Mucosa of rectum (tissue), 2 donors: ENCODE measurements around the gene ASCL2.

ENCODE experiments used
- H3K27ac ChIP-seq, 2 donors: one replicate each; pipeline ENCODE4 v1.7.0; 2013; ENCODE audit warnings: inconsistent platforms in 2 of 2, low read depth in 2 of 2, low read length in 2 of 2
- H3K27me3 ChIP-seq, 2 donors: one replicate each; pipeline ENCODE4 v1.7.0; 2013; ENCODE audit warnings: low read length in 2 of 2; ENCODE audit not compliant: control insufficient read depth in 2 of 2, insufficient read depth in 2 of 2
- H3K36me3 ChIP-seq, 2 donors: one replicate each; pipeline ENCODE4 v1.7.0; 2013; ENCODE audit warnings: low read length in 2 of 2; ENCODE audit not compliant: control insufficient read depth in 2 of 2, insufficient read depth in 2 of 2
- H3K4me1 ChIP-seq, 2 donors: one replicate each; pipeline ENCODE4 v1.7.0; 2013; ENCODE audit warnings: low read length in 2 of 2, mild to moderate bottlenecking in 1 of 2; ENCODE audit not compliant: control insufficient read depth in 2 of 2, insufficient read depth in 2 of 2
- H3K4me3 ChIP-seq, 2 donors: one replicate each; pipeline ENCODE4 v1.7.0; 2013; ENCODE audit warnings: low read length in 2 of 2
- H3K9ac ChIP-seq, 2 donors: one replicate each; pipeline ENCODE4 v1.7.0; 2013; ENCODE audit warnings: low read length in 2 of 2, low read depth in 1 of 2, mild to moderate bottlenecking in 1 of 2
- H3K9me3 ChIP-seq, 2 donors: one replicate each; pipeline ENCODE4 v1.7.0; 2013; ENCODE audit warnings: low read length in 2 of 2; ENCODE audit not compliant: control insufficient read depth in 2 of 2
- donor health status: healthy.
- donor health status: Normal muscosa, but diverticular disease.

Gene ASCL2

GRCh38 chr11:2308713-2309112 is 38.3 kb upstream of the ASCL2 start:
- Histone ChIP-seq H3K36me3 (no peaks in the 10 kb centered on the region), H3K4me3 (no peak overlapping the region), H3K9me3 (no peaks in the 10 kb centered on the region), H3K27ac (no peak overlapping the region), H3K9ac (no peak overlapping the region), H3K4me1 (peaks cover 12 to 16% of the 10 kb centered on the region in 2 donors), H3K27me3 (peaks cover 0 to 2% of the 10 kb centered on the region in 2 donors)

- no peaks in the 10 kb centered on the region for H3K27me3 ChIP-seq
- H3K27ac ChIP-seq: peak overlapping the region; percentile 21 to 57
- H3K36me3 ChIP-seq: no peaks in the 10 kb centered on the region
- H3K9ac ChIP-seq: no peak overlapping the region
- H3K9me3 ChIP-seq: no peaks in the 10 kb centered on the region
- peaks cover 16 to 17% of the 10 kb centered on the region in 2 donors for H3K4me1 ChIP-seq
- H3K4me3 ChIP-seq: no peak overlapping the region
Measured at GRCh38 chr11:2307501-2308331, 37.3 kb upstream of the ASCL2 start.

DNA sequence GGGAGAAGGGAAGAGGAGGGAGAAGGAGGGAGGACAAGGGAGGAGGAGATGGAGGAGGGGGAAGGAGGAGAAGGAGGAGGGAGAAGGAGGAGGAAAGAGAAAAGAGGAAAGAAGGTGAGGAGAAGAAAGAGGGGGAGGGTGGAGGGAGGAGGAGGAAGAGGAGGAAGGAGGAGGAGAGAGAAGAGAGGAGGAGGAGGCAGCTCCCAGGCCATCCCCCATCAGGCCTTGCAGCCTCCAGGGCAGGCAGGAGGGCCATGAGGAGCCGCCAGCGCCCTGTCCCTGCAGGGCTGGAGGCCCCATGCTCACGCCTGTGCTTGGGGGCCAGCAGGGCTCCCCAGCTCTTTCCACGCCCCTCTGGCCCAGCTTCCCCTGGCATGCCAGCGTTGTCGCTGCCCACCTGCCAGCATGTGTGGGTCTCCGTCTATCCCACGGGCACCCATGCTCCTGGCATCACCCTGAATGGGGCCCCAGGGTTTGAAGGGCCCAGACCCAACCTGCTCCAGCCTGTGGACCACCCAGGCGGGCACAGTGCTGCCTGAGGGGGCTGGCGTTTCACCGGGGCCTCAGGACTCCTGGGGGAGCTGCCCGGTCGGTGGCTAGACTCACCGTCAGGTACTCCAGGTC is 36.6 kb upstream of the ASCL2 start:
- H3K9ac ChIP-seq: no peak overlapping the region

GRCh38 chr11:2306452-2306823 is 36.0 kb upstream of the ASCL2 start:
- H3K36me3 ChIP-seq: no peaks in the 10 kb centered on the region
- H3K27ac ChIP-seq: peak overlapping the region; percentile 57 to 74
- H3K4me3 ChIP-seq: peak overlapping the region in 1 of 2 donors; percentile 22
- no peak overlapping the region for H3K9ac ChIP-seq
- H3K27me3 ChIP-seq: no peaks in the 10 kb centered on the region
- H3K9me3 ChIP-seq: no peaks in the 10 kb centered on the region
- peaks cover 14 to 20% of the 10 kb centered on the region in 2 donors for H3K4me1 ChIP-seq

More for the DNA sequence above, 36.6 kb upstream of the ASCL2 start:
- no peak overlapping the region for H3K4me3 ChIP-seq
- peaks cover 14 to 20% of the 10 kb centered on the region in 2 donors for H3K4me1 ChIP-seq
- H3K36me3 ChIP-seq: no peaks in the 10 kb centered on the region
- no peaks in the 10 kb centered on the region for H3K9me3 ChIP-seq
- no peaks in the 10 kb centered on the region for H3K27me3 ChIP-seq
- H3K27ac ChIP-seq: peak overlapping the region; percentile 21 to 57

GRCh38 chr11:2305788-2306451 is 35.5 kb upstream of the ASCL2 start:
- H3K9me3 ChIP-seq: no peaks in the 10 kb centered on the region
- H3K27ac ChIP-seq: peak overlapping the region; percentile 57 to 74
- no peaks in the 10 kb centered on the region for H3K27me3 ChIP-seq
- H3K4me3 ChIP-seq: peak overlapping the region in 1 of 2 donors; percentile 22
- no peaks in the 10 kb centered on the region for H3K36me3 ChIP-seq
- H3K9ac ChIP-seq: no peak overlapping the region
- peaks cover 14 to 20% of the 10 kb centered on the region in 2 donors for H3K4me1 ChIP-seq

GRCh38 chr11:2305140-2305778 is 34.9 kb upstream of the ASCL2 start:
- no peaks in the 10 kb centered on the region for H3K36me3 ChIP-seq
- H3K9me3 ChIP-seq: no peaks in the 10 kb centered on the region
- H3K4me3 ChIP-seq: peak overlapping the region in 1 of 2 donors; percentile 22
- peak overlapping the region in 1 of 2 donors; percentile 14 for H3K9ac ChIP-seq
- H3K27ac ChIP-seq: peak overlapping the region in 1 of 2 donors; percentile 57
- H3K4me1 ChIP-seq: peaks cover 14 to 20% of the 10 kb centered on the region in 2 donors
- H3K27me3 ChIP-seq: no peaks in the 10 kb centered on the region

GRCh38 chr11:2304506-2305139 is 34.2 kb upstream of the ASCL2 start:
- H3K9me3 ChIP-seq: no peaks in the 10 kb centered on the region
- H3K27ac ChIP-seq: peak overlapping the region in 1 of 2 donors; percentile 57
- no peak overlapping the region for H3K9ac ChIP-seq
- H3K36me3 ChIP-seq: no peaks in the 10 kb centered on the region
- no peaks in the 10 kb centered on the region for H3K27me3 ChIP-seq
- H3K4me3 ChIP-seq: no peak overlapping the region
- peaks cover 14 to 20% of the 10 kb centered on the region in 2 donors for H3K4me1 ChIP-seq

DNA sequence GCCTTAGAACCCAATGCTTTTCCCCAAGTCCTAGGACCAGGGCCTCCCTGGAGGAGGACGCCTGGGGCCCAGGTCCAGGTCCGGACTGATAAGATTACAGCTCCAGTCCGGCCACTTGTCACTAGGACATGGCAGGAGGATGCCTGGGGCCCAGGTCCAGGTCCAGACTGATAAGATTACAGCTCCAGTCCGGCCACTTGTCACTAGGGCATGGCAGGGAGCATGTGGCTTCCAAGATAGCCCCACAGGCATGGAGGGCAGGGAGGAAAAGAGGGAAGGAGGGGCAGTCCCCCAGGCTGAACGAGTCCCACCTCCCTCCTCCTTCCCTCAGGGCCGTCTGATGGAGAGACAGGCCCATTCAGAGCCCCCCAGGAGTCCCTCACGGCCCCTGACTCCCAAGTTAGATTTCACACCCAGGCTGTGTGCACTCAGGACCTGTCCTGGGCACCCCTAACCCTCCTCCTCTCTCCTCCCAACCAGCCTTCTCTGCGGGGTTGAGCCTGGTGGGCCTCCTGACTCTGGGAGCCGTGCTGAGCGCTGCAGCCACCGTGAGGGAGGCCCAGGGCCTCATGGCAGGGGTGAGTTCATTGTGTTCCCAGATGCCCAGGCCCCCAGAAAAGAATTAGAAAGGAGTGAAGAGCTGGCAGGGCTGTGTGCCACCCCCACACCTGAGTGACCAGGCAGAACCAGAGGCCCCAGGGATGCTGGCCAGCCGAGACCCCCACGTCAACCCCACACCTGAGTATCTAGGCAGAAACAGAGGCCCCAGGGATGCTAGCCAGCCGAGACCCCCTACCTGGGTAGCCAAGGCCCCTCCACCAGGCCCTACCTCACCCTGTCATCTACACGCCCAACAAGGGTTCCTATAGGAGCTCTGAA is 33.5 kb upstream of the ASCL2 start:
- Histone ChIP-seq H3K36me3 (no peaks in the 10 kb centered on the region), H3K4me1 (peaks cover 14 to 21% of the 10 kb centered on the region in 2 donors), H3K27ac (peak overlapping the region; percentile 7 to 9), H3K27me3 (no peaks in the 10 kb centered on the region), H3K9ac (no peak overlapping the region), H3K4me3 (no peak overlapping the region), H3K9me3 (no peaks in the 10 kb centered on the region)
